PC-3 (cell line): ENCODE results near the gene KHDRBS2. TPM values are rescaled to one million over a fixed set of nuclear protein-coding genes. Genes with fewer than 3 reads are reported as not detected.

Experiments
- ATAC-seq: fragments of 200-7000 bp; cut with Tn5 transposase; 2 replicates; pipeline ENCODE4 v1.9.1; 2020; ENCODE audit warnings: mild to moderate bottlenecking, moderate library complexity
- BruUV-seq: library from RNA; stranded (reverse); fragments of 400-500 nt; replicated peaks from 2 replicates; lab custom pipeline; 2021; lab: Mats Ljungman, UMichigan
- CTCF ChIA-PET: fragments of 300-600 bp; sonication (Branson Sonifier 250); formaldehyde crosslinking; loops from one replicate; lab custom pipeline; 2022; ENCODE audit warnings: antibody characterized with exemption; lab: Charles Lee
- POLR2A ChIA-PET: fragments of 300-600 bp; sonication (Branson Sonifier 250); formaldehyde crosslinking; loops from one replicate; lab custom pipeline; 2022; ENCODE audit warnings: antibody characterized with exemption; ENCODE audit not compliant: unreplicated experiment; lab: Charles Lee
- DNase-seq: peaks from one replicate; pipeline ENCODE4 v3.0.0-alpha.2; 2015
- H2AFZ ChIP-seq: fragments of 300-600 bp; sonication (generic); 2 replicates; pipeline ENCODE4 v1.6.0; 2016; ENCODE audit warnings: antibody characterized with exemption, low read length
- H3F3A ChIP-seq: fragments of 300-600 bp; sonication (generic); one replicate; pipeline ENCODE4 v1.6.0; 2017; ENCODE audit warnings: antibody characterized with exemption, low read length, control low read depth, mild to moderate bottlenecking; ENCODE audit not compliant: unreplicated experiment
- H3K27ac ChIP-seq: fragments of 300-600 bp; sonication (generic); 2 replicates; pipeline ENCODE4 v1.5.1; 2016; ENCODE audit warnings: mild to moderate bottlenecking, low read length
- H3K27me3 ChIP-seq: fragments of 300-600 bp; sonication (generic); 2 replicates; pipeline ENCODE4 v1.6.1; 2016; ENCODE audit warnings: low read length, mixed read lengths
- H3K36me3 ChIP-seq: fragments of 300-600 bp; sonication (generic); 2 replicates; pipeline ENCODE4 v1.6.1; 2016; ENCODE audit warnings: low read depth, mixed run types, low read length, mixed read lengths
- H3K4me1 ChIP-seq: fragments of 300-600 bp; sonication (generic); 2 replicates; pipeline ENCODE4 v1.5.1; 2016; ENCODE audit warnings: low read length; ENCODE audit not compliant: insufficient read depth
- H3K4me2 ChIP-seq: fragments of 300-600 bp; sonication (generic); 2 replicates; pipeline ENCODE4 v1.6.0; 2016; ENCODE audit warnings: low read length
- H3K4me3 ChIP-seq: fragments of 300-600 bp; sonication (generic); 2 replicates; pipeline ENCODE4 v1.5.1; 2016; ENCODE audit warnings: mild to moderate bottlenecking, low read length, mixed read lengths
- H3K79me2 ChIP-seq: fragments of 300-600 bp; sonication (generic); 2 replicates; pipeline ENCODE4 v1.6.1; 2017; ENCODE audit warnings: low read length, mixed read lengths
- H3K9ac ChIP-seq: fragments of 300-600 bp; sonication (generic); 2 replicates; pipeline ENCODE4 v1.6.0; 2016; ENCODE audit warnings: mild to moderate bottlenecking, low read length
- H3K9me2 ChIP-seq: fragments of 300-600 bp; sonication (generic); replicated peaks from 2 replicates; pipeline ENCODE4 v1.6.1; 2016; ENCODE audit warnings: mixed run types, low read length, mixed read lengths
- H3K9me3 ChIP-seq: fragments of 300-600 bp; sonication (generic); 2 replicates; pipeline ENCODE4 v1.6.1; 2016; ENCODE audit warnings: low read length, mixed read lengths
- H4K20me1 ChIP-seq: fragments of 300-600 bp; sonication (generic); 2 replicates; pipeline ENCODE4 v1.6.1; 2016; ENCODE audit warnings: low read length, mixed read lengths
- CTCF ChIP-seq: fragments of 300-600 bp; sonication (generic); conservative IDR thresholded peaks from 2 replicates; pipeline ENCODE4 v1.5.1; 2017; ENCODE audit warnings: antibody characterized with exemption, low read depth, mild to moderate bottlenecking, low read length
- EZH2 ChIP-seq: fragments of 300-600 bp; sonication (generic); IDR thresholded peaks from one replicate; pipeline ENCODE4 v1.6.1; 2017; ENCODE audit warnings: antibody characterized with exemption, mild to moderate bottlenecking, low read length; ENCODE audit not compliant: unreplicated experiment
- EZH2phosphoT487 ChIP-seq: fragments of 300-600 bp; sonication (generic); IDR thresholded peaks from 2 replicates; pipeline ENCODE4 v1.6.1; 2018; ENCODE audit warnings: mild to moderate bottlenecking, antibody characterized with exemption, low read length, borderline replicate concordance
- intact Hi-C: fragments of 100-400 bp; cut with micrococcal nuclease; formaldehyde crosslinking; loops from 2 replicates; pipeline ENCODE4 v1.9.0; 2023
- total RNA-seq: library from RNA; depleted of rRNA; stranded (reverse); fragments of >200 nt; gene quantifications from 2 replicates; pipeline ENCODE4 v1.2.3, GENCODE V29; 2014

The KHDRBS2 gene
- total RNA-seq, 1 experiment from 2014 or later = not detected

- BruUV-seq = no TSS peak
- Histone ChIP-seq H2AFZ (no peak overlapping the region), H3K4me2 (no peak overlapping the region), H3K9me3 (no peaks in the 10 kb centered on the region), H3K79me2 (no peaks in the 10 kb centered on the region), H3F3A (no peaks in the 10 kb centered on the region), H3K27me3 (no peaks in the 10 kb centered on the region), H3K4me3 (no peak overlapping the region), H4K20me1 (no peaks in the 10 kb centered on the region), H3K9me2 (no peaks in the 10 kb centered on the region), H3K4me1 (no peaks in the 10 kb centered on the region), H3K36me3 (no peaks in the 10 kb centered on the region), H3K9ac (no peak overlapping the region), H3K27ac (no peak overlapping the region)
- CTCF ChIA-PET = no interaction called here
- POLR2A ChIA-PET = no interaction called here
- TF ChIP-seq EZH2 (no peak), EZH2phosphoT487 (no peak), CTCF (no peak)
- ATAC-seq (no peak), DNase-seq (no peak)
- intact Hi-C loops = no loop called here
Measured at GRCh38 chr6:61817716-61818115, 468.3 kb downstream of the KHDRBS2 start.

- H3K4me3 ChIP-seq = no peak overlapping the region
- no peaks in the 10 kb centered on the region for H3K27me3 ChIP-seq
- no peak overlapping the region for H2AFZ ChIP-seq
- no peak overlapping the region for H3K4me2 ChIP-seq
- H3K79me2 ChIP-seq = no peaks in the 10 kb centered on the region
- DNase-seq = no peak
- no peak for ATAC-seq
- H3F3A ChIP-seq = no peaks in the 10 kb centered on the region
- H3K36me3 ChIP-seq = no peaks in the 10 kb centered on the region
- no peaks in the 10 kb centered on the region for H3K4me1 ChIP-seq
- no peaks in the 10 kb centered on the region for H3K9me2 ChIP-seq
- TF ChIP-seq EZH2 = no peak
- no peak for TF ChIP-seq EZH2phosphoT487
- no peak for TF ChIP-seq CTCF
- no TSS peak for BruUV-seq
- ChIA-PET CTCF (no interaction called here), POLR2A (no interaction called here)
- H3K27ac ChIP-seq = no peak overlapping the region
- no peaks in the 10 kb centered on the region for H3K9me3 ChIP-seq
- intact Hi-C loops = no loop called here
- H3K9ac ChIP-seq = no peak overlapping the region
- H4K20me1 ChIP-seq = no peaks in the 10 kb centered on the region
Measured at GRCh38 chr6:61810047-61810446, 476.0 kb downstream of the KHDRBS2 start.

GRCh38 chr6:61809004-61809595 lies 476.9 kb downstream of the KHDRBS2 start:
- ChIA-PET CTCF (interaction anchor here (0.6 kb wide), 1 partner anchor 341 kb away, joined by 3 read pairs; no protein-coding TSS in a partner anchor), POLR2A (no interaction called here)
- no TSS peak for BruUV-seq
- Histone ChIP-seq H3K27me3 (no peaks in the 10 kb centered on the region), H3K79me2 (no peaks in the 10 kb centered on the region), H3F3A (no peaks in the 10 kb centered on the region), H3K9me2 (no peaks in the 10 kb centered on the region), H2AFZ (no peak overlapping the region), H3K27ac (no peak overlapping the region), H3K4me2 (no peak overlapping the region), H4K20me1 (no peaks in the 10 kb centered on the region), H3K9me3 (no peaks in the 10 kb centered on the region), H3K4me1 (no peaks in the 10 kb centered on the region), H3K4me3 (no peak overlapping the region), H3K36me3 (no peaks in the 10 kb centered on the region), H3K9ac (no peak overlapping the region)
- TF ChIP-seq EZH2 (no peak), CTCF (peak; percentile 63)
- intact Hi-C loops = loop anchor here (1.0 to 10.0 kb wide), 2 partner anchors 341 to 476 kb away; partner anchors contain the start of gene KHDRBS2
- no peak for ATAC-seq
- DNase-seq = peak; percentile 39
